HG03280 (cell line): ENCODE data around the gene EIF3C.
"Not testable (repeated sequence)": the region's sequence is repeated elsewhere in the genome, so short reads cannot be mapped to it uniquely, and the experiment has no call there.

Source experiments
- ATAC-seq: cut with Tn5 transposase; IDR thresholded peaks from one replicate; pipeline ENCODE4 v1.9.1; 2021; ENCODE audit warnings: mild to moderate bottlenecking, moderate library complexity; ENCODE audit not compliant: unreplicated experiment

EIF3C gene, protein sequence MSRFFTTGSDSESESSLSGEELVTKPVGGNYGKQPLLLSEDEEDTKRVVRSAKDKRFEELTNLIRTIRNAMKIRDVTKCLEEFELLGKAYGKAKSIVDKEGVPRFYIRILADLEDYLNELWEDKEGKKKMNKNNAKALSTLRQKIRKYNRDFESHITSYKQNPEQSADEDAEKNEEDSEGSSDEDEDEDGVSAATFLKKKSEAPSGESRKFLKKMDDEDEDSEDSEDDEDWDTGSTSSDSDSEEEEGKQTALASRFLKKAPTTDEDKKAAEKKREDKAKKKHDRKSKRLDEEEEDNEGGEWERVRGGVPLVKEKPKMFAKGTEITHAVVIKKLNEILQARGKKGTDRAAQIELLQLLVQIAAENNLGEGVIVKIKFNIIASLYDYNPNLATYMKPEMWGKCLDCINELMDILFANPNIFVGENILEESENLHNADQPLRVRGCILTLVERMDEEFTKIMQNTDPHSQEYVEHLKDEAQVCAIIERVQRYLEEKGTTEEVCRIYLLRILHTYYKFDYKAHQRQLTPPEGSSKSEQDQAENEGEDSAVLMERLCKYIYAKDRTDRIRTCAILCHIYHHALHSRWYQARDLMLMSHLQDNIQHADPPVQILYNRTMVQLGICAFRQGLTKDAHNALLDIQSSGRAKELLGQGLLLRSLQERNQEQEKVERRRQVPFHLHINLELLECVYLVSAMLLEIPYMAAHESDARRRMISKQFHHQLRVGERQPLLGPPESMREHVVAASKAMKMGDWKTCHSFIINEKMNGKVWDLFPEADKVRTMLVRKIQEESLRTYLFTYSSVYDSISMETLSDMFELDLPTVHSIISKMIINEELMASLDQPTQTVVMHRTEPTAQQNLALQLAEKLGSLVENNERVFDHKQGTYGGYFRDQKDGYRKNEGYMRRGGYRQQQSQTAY

DNA sequence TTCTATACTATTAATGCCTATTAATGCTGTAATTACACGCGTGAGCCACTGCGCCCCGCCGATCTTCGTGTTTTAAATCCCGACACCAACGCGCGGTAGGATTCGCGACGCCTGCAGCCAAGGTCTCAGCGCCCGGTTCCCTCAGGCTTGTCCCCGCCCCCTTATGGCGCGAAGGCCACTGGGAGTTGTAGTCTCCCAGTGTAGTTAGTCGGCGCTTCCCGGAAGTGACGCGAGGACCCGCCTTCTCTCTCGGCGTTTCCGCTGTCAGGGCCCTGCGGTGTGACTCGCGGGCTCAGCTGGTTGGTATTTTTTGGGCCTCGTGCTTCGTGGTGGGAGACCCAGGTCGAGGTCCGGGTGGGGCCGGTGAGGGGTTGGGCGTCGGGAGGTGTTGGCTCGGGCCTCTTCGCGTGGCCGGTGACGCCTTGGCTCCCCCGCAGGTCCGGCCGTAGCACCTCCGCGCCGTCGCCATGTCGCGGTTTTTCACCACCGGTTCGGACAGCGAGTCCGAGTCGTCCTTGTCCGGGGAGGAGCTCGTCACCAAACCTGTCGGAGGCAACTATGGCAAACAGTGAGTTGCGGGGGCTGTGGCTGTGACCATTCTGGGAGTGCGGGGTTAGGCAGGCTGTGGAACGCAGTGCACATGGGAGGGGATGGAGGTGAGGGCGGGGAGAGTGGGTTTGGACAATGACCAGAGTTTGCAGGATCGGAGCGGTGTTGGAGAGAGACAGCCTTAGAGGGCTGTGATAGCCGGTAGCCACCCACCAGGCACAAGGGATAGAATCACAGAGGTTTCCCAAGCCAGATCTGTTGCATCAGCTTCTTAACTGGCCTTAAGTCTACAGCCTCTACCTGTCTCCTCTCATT, at the start of gene EIF3C:
EIF3C (plus strand) TSS at position 245 of the 864 bp plus-strand sequence; CDS start at position 468, 223 bp downstream.
- ATAC-seq: peak; percentile 97

DNA sequence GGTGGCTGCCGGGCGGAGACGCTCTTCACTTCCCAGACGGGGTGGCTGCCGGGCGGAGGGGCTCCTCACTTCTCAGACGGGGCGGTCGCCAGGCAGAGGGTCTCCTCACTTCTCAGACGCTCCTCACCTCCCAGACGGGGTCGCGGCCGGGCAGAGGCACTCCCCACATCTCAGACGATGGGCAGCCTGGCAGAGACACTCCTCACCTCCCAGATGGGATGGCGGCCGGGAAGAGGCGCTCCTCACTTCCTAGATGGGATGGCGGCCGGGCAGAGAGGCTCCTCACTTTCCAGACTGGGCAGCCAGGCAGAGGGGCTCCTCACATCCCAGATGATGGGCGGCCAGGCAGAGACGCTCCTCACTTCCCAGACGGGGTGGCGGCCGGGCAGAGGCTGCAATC, 45.0 kb upstream of the EIF3C start:
- ATAC-seq: not testable (repeated sequence)

DNA sequence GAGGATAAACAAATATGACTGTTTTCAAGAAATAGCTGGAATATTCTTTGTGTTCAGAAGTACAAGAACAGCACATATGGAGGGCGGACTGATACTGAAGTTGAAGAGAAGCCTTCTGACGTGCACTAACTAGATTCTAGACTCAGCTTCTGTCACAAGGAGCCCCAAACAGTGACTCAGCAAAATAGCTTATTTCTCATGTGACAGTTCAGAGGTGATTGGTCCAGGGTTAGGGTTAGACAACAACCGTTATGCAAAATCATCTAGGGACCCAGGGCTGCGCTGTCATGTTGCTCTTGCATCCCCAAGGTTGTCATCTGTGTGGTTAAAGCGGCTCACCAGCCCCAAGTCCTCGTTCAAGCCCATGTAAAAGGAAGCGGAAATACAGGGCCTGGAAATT, 43.8 kb upstream of the EIF3C start:
- ATAC-seq: not testable (repeated sequence)

DNA sequence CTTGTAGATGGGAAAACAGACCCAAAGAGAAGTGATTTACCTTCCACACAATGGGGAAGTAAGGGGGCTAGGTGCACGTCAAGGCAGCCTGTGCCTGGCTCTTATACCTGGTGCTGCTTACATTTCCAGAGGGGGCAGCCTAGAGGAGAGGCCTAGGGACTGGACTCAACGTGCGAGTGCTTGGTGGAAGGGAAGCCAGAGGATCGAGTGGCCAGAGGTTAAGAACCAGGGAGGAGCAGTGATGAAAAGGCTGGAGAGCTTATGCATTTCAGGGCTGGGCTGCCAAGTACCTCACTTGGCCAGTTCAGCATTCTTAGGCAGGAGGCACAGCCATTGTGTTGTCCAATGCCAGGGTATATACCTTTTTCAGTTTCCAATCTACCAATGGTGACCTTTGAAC, 43.1 kb upstream of the EIF3C start:
- ATAC-seq: not testable (repeated sequence)

DNA sequence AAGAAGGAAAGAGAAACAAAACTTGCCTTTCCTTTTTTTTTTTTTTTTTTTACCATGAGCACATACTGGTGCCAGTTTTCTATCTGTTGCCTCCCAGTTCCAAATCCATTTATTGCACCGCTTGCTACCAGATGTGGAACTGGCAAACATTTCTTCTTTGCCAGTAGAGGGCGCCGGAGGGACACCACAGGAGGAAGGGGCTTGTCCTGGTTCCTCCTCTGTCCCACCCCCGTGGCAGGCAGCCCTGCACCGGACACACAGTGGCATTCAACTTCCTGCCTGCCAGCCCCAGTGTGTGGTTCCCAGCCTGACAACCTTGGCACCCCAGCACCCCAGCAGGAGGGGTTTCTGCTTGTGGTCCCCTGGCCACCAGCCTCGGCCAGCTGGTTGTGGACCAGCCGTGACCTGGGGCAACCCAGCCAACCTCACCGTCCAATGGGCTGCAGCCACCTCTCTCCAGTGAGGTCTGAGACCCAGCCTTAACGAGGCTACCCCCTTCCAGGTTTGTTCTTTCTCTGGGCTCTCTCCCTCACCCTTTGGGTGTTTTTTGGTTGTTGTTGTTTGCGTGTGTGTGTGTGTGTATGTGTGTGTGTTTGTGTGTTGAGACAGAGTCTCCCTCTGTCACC, 22.8 kb upstream of the EIF3C start:
- ATAC-seq: peak; percentile 74

DNA sequence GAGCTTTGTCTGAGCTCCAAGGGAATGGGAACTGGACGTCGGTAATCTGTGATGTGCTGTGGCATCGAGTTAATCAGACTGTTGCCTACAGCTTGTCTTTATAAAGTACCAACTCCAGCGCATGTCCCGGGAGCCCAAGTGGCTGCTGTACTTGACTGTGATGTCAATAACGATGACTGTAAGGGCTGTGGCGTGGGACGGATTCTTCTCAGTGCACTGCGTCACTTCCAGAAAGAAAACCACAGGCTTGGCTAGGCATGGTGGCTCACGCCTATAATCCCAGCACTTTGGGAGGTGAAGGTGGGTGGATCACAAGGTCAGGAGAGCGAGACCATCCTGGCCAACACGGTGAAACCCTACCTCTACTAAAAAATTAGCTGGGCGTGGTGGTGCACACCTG, 21.8 kb upstream of the EIF3C start:
- ATAC-seq: not testable (repeated sequence)

DNA sequence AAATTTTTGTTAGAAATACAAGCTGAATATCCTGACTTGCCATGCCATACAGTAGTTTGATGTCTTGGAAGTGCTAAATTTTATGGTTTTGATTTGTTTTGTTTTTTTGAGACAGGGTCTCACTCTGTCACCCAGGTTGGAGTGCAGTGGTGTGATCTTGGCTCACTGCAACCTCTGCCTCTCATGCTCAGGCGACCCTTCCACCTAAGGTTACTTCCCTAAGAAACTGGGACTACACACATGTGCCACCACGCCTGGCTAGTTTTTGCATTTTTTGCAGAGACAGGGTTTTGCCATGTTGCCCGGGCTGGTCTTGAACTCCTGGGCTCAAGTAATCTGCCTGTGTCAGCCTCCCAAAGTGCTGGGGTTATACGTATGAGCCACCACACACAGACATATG, 19.5 kb upstream of the EIF3C start:
- not testable (repeated sequence) for ATAC-seq

DNA sequence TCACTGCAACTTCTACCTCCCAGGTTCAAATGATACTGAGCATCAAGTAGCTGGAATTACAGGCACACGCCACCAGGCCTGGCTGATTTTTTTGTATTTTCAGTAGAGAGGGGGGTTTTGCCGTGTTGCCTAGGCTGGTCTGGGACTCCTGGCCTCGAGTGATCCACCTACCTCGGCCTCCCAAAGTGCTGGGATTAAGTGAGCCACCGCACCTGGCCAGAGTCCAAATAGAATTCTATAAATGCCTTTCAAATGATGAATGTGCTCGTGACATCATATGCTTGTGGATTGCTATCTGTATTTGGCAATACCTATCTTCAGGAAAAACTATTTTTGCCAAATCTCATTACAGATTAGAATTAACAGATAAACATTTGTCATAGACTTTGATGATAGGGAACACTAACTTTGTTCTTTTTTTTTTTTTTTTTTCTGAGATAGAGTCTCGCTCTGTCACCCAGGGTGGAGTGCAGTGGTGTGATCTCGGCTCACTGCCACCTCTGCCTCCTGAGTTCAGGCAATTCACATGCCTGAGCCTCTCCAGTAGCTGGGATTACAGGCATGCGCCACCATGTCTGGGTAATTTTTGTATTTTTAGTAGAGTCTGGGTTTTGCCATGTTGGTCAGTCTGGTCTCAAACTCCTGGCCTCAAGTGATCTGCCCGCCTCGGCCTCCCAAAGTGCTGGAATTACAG, 17.9 kb upstream of the EIF3C start:
- ATAC-seq: not testable (repeated sequence)

DNA sequence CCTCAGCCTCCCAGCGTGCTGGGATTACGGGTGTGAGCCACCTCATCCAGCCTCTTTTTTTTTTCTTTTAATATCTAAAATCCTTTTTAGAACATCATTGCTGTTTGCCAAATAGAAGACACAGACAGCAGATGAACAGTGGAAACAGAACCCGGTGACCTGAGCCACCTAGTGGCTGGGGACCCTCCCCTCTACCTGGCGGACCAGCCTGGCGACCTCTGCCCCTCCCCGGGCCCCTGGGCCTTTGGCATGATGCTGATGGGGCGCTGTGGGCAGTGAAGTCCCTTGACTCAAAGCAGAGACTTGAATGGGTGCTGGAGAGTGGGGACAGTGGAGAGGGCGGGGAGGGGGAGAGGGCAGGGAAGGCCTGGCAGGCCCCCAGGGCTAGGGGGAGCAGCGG, 11.5 kb upstream of the EIF3C start:
- not testable (repeated sequence) for ATAC-seq

DNA sequence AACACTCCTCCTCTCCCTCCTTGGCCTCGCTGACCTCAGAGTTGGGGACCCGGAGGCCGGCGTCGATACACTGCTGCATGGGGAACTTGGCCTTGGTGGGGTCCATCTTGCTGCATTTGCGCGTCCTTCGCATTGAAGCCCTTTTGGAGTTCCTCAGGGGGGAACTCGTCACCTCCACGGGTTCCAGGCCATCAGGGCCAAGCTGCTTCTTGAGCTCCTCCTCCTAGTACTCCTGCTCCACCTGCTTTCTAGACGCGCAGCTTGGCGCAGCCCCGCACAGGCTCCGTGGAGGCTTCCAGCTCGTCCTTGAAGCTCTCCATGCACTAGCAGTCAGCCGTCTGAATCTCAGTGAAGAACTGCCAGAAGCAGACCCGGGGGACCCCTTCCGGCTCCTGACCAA, 10.9 kb upstream of the EIF3C start:
- ATAC-seq: not testable (repeated sequence)

DNA sequence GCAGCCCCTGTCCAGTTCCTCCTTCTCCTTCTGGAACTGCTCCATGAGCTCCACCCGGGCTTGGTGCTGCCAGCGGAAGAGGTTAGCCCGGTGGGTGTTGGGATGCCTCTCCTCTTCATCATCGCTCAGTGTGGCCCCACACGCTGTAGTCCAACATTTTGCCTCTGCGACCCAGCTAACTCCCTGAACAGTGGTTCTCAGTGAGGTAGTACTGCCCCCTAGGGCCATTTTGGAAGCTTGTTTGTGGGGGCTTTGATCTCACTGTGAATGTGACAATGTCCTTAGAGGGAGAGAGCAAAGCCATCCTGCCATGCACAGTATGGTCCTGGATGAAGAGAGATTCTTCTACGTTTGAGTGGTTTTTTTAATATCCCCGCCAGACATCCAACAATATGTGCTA, 9.9 kb upstream of the EIF3C start:
- ATAC-seq: not testable (repeated sequence)

DNA sequence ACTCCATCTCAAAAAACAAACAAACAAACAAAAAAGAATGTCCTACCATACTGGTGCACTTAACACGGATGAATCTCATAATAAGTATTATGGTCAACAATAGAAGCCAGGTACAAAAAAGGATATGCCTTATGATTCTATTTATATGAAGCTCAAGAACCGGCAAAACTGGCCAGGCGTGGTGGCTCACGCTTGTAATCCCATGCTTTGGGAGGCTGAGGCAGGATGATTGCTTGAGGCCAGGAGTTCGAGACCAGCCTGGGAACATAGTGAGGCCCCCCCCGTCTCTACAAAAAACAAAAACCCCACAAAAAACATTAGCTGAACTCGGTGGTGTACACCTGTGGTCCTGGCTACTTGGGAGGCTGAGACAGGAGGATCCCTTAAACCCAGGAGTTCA, 7.0 kb upstream of the EIF3C start:
- ATAC-seq: not testable (repeated sequence)

DNA sequence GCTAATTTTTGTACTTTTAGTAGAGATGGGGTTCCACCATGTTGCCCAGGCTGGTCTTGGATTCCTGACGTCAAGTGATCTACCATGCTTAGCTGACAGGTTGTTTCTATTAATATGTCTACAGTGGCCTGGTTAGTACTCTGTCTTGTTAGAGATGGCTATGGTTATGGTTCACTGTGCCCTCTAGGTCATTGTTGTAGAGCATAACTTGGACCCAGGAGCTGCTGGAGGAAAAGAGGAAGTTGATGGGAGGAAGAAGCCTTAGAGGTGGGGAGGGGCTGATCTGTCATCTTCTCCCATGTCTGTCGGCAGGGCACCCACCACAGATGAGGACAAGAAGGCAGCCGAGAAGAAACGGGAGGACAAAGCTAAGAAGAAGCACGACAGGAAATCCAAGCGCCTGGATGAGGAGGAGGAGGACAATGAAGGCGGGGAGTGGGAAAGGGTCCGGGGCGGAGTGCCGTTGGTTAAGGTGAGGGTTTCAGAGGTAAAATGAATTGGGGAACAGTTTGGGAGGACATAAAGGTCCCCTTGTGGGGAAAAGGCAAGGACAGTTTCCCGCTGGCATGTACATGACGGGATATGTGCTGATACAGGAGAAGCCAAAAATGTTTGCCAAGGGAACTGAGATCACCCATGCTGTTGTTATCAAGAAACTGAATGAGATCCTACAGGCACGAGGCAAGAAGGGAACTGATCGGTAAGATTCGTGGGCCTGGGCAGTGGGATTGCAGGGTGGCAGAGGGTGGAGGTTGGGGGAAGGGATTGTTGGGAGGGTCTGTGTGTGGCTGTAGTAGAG, 11.8 kb downstream of the EIF3C start:
- not testable (repeated sequence) for ATAC-seq

DNA sequence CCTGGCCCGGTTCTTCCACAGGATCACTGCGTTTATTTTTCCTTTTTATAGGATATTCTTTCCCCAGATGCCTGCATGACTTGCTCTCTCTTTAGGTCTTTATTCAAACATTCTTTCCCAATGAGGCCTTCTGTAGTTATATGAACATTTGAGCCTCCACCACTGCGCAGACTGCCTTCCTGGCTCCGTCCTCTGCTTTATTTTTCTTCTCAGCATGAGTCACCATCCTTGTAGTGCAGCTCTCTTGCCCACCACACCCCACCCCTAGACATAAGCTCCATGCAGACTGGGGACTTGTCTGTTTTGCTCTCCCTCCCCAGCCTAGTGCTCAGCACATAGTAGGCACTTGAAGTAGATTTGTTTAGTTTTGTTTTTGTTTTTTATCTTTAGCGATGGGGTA, 20.0 kb downstream of the EIF3C start:
- not testable (repeated sequence) for ATAC-seq

DNA sequence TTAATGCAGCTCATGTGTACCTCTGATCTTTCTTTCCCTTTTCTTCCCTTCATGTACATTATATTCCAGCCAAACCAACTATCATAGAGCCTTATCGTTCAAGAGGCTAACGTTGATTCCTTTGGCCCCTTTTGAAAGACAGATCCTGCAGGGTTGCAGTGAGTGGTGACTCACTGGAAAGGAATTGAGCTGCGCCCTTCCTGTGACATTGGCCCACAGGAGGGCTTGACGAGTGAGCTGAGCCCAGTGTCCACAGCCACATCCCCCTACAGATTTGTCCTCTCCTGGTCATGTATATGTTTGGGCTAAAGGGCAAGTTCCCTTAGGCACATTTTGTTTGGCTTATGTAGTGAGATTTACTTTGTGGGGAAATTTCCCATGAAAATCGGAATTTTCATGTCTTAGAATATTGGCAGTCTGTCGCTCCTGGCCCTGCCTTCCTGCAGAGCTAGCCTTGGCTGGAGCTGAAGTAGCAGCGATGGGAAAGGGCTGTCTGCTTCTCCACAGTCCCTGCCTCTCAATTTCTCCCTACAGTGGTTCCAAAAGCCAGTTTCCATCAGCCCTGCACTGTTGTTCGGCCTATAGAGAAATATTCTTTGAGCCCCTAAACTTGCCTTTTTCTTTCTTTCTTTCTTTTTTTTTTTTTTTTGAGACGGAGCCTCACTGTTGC, 21.3 kb downstream of the EIF3C start:
- not testable (repeated sequence) for ATAC-seq

DNA sequence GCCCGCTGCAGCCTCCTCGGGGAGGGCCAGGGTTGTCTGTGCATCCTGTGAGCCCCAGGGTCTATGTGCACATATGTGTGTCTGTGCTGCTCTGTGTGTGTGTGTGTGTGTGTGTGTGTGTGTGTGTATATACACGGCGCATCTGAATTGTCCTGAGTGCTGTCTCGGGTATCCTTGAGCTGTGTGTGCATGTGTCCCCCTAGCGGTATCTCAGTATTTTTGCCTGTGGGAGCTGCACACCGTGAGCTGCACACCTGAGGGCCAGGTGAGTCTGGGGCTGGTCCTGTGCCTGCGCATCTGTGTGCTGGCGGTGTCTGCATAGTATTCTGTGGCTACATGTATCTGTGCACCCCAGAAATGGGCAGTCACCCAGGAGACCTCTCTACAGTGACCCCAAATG, 28.5 kb downstream of the EIF3C start:
- not testable (repeated sequence) for ATAC-seq

DNA sequence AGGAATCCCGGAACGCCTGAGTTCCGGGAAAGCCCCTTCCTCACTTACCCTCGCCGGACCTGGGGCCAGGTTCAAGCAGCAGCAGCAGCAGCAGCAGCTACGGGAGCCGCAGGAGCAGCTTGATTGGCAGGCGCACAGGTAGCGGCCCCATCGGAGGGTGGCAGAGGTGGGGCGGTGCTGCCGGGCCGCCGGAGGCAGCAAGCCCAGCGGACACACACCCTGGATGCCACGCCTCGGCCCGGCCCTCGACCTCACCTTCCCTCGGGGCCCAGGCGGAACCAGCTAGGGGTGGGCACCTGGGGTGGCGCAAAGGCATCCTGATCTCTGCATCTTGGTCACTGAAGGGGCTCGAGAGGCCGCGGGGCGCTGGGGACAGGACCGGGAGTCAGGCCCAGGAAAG, 29.4 kb downstream of the EIF3C start:
- not testable (repeated sequence) for ATAC-seq

DNA sequence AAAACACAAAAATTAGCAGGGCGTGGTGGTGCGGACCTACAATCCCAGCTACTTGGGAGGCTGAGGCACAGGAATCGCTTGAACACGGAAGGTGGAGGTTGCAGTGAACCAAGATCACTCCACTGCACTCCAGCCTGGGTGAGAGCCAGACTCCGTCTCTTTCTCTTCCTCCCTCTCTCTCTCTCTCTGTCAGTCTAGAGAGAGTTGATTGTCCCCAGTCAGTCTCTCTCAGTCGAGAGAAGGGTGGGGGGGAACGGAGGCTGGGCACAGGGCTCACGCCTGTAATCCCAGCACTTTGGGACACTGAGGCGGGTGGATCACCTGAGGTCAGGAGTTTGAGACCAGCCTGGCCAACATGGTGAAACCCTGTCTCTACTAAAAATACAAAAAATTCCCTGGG, 30.0 kb downstream of the EIF3C start:
- not testable (repeated sequence) for ATAC-seq
